Brain pericyte (primary cell): ENCODE measurements around the gene FUNDC1.

Source experiments
- DNase-seq: peaks from one replicate; pipeline ENCODE4 v3.0.0-alpha.2; 2012; ENCODE audit warnings: low read depth, low spot score

FUNDC1 gene

DNA sequence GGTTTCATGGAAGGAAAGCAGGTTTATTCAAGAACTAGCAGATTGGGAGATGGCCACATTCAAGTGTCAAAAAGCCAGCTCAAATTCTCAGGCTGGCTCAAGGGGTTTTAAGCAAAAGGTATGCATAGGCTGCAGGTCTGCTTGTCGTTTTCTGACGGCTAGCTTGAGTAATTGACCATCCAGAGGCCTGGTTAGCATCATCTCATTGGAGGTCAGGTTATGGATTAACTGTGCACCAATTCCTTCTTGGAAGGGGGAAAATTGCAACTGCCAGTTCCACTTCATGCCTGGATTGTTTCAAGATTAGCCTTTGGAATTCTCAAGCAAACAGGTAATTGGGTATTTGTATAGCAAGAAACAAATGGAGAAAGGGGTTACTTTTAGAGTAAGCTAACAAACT lies 62.1 kb downstream of the FUNDC1 start:
- DNase-seq, result no peak

DNA sequence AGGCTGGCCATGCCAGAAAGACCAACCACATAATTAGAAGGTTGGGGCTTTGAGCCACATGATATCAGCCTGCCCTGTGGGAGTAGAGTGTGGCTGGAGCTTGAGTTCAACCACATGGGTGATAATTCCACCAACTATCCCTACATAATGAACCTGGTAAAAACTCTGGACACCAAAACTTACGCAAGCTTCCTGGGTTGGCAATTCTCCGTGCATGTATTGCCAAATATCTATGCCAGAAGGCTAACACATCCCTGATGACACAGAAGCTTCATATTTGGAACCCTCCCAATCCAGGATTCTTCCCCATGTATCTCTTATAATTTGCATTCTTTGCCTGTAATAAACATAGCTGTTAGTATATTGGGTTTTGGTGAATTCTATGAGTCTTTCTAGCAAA lies 68.2 kb downstream of the FUNDC1 start:
- DNase-seq, result no peak
